T-helper 2 cell treated with Interferon-gamma antibody and Interleukin-4, amounts not matched to agents 5 μg/mL and 100 μg/mL, for 36 hours (primary cell): ENCODE measurements around the gene TAF1.
"Not testable (repeated sequence)": the region's sequence is repeated elsewhere in the genome, so short reads cannot be mapped to it uniquely, and the experiment has no call there.

Experiments
- DNase-seq: peaks from one replicate; pipeline ENCODE4 v3.0.0; 2021; ENCODE audit warnings: low spot score
- H3K27ac Mint-ChIP-seq: one replicate; pipeline ENCODE4 v1.8.0; 2021; ENCODE audit warnings: mild to moderate bottlenecking, mixed read lengths
- H3K27me3 Mint-ChIP-seq: one replicate; pipeline ENCODE4 v1.8.0; 2021; ENCODE audit warnings: low read depth, mixed read lengths
- H3K36me3 Mint-ChIP-seq: one replicate; pipeline ENCODE4 v1.8.0; 2021; ENCODE audit warnings: low read depth, mixed read lengths
- H3K4me1 Mint-ChIP-seq: one replicate; pipeline ENCODE4 v1.8.0; 2021; ENCODE audit warnings: low read depth, mixed read lengths
- H3K4me3 Mint-ChIP-seq: one replicate; pipeline ENCODE4 v1.8.0; 2022; ENCODE audit warnings: mild to moderate bottlenecking, moderate library complexity, mixed read lengths
- H3K9me3 Mint-ChIP-seq: one replicate; pipeline ENCODE4 v1.8.0; 2021; ENCODE audit warnings: mixed read lengths

TAF1 gene

DNA sequence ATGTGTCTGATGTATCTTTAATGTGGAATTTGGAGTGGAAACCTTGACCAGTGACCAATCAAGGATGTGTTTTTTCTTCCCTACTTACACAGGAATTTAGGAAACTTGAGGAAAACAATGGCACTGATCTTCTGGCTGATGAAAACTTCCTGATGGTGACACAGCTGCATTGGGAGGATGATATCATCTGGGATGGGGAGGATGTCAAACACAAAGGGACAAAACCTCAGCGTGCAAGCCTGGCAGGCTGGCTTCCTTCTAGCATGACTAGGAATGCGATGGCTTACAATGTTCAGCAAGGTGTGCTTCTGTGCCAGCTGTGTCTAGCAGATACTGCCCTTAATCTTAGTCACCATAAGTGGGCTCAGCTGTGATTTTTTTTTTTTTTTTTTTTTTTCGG is 12.6 kb downstream of the TAF1 start:
- Mint-ChIP-seq H3K36me3 (peaks cover 45% of the 10 kb centered on the region), H3K4me1 (no peaks in the 10 kb centered on the region)

DNA sequence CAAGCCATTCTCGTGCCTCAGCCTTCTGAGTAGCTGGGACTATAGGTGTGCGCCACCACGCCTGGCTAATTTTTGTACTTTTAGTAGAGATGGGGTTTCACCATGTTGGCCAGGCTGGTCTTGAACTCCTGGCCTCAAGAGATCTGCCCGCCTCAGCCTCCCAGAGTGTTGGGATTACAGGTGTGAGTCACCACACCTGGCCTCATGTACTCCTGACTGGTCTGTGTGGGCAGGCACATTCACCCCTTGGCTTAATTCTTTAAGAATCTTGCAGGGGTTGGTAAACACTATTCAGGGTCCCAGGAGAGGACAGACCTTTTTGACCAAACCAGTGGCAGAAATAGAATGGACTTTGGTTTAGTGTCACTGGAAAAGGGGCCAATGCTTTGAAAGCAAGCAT is 25.6 kb downstream of the TAF1 start:
- H3K4me1 Mint-ChIP-seq, H3K27ac Mint-ChIP-seq: not testable (repeated sequence)

More for the DNA sequence above, 12.6 kb downstream of the TAF1 start:
- Mint-ChIP-seq H3K27me3 (no peaks in the 10 kb centered on the region), H3K27ac (no peak overlapping the region), H3K4me3 (no peak overlapping the region), H3K9me3 (no peaks in the 10 kb centered on the region)
- DNase-seq: no peak

DNA sequence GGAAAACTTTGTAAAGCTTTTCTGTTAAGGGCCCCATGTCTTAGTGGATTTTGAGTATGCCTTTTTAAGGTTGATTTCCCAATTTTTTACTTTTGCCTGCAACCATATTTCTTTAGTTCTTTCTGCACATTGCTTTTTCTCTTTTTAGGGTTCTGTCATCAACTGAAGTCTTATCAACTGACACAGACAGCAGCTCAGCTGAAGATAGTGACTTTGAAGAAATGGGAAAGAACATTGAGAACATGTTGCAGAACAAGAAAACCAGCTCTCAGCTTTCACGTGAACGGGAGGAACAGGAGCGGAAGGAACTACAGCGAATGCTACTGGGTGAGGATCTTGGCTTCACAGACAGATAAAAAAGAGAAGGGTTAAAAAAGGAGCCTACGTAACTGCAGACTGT is 27.8 kb downstream of the TAF1 start:
- H3K36me3 Mint-ChIP-seq: peaks cover 56% of the 10 kb centered on the region
- no peaks in the 10 kb centered on the region for H3K9me3 Mint-ChIP-seq
- H3K4me1 Mint-ChIP-seq: no peaks in the 10 kb centered on the region
- H3K27ac Mint-ChIP-seq: no peak overlapping the region
- DNase-seq: no peak
- H3K4me3 Mint-ChIP-seq: no peak overlapping the region
- no peaks in the 10 kb centered on the region for H3K27me3 Mint-ChIP-seq

More for the DNA sequence above, 25.6 kb downstream of the TAF1 start:
- peaks cover 50% of the 10 kb centered on the region for H3K36me3 Mint-ChIP-seq
- not testable (repeated sequence) for H3K27me3 Mint-ChIP-seq, DNase-seq, H3K4me3 Mint-ChIP-seq, H3K9me3 Mint-ChIP-seq

DNA sequence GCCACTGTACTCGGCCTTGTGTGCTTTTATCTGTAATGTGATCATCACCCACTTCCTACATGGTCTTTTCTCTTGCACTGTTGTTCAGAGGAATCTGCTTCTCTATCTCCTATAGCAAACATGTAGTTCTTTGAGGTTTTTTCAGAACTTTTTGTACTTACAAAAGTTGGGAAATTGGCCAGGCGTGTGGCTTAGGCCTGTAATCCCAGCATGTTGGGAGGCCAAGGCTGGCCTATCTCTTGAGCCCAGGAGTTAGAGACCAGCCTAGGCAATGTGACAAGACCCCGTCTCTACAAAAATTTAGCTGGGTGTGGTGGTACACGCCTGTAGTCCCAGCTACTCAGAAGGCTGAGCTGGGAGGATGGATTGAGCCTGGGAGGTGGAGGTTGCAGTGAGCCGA is 30.4 kb downstream of the TAF1 start:
- peaks cover 47% of the 10 kb centered on the region for H3K36me3 Mint-ChIP-seq

DNA sequence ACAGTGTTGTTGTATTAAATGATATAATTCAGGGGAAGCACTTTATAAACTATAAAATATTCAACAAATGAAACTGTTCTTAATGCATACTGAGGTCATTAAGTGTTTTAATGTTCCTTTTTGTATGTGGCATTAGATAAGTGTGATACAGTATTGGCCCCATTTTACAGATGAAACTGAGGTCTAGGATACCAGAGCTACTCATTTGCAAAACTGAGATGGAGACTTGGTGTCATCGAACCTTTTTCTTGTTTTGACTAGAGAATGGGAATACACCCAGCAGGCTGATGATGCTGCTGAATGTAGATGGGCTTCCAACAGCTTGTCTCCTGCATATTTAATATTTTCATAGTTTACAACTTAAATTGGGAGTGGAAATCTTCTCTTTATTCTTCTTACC is 34.6 kb downstream of the TAF1 start:
- H3K27ac Mint-ChIP-seq: peak overlapping the region; percentile 55
- H3K27me3 Mint-ChIP-seq: no peaks in the 10 kb centered on the region
- H3K9me3 Mint-ChIP-seq: no peaks in the 10 kb centered on the region
- no peak overlapping the region for H3K4me3 Mint-ChIP-seq
- H3K36me3 Mint-ChIP-seq: peaks cover 33% of the 10 kb centered on the region
- DNase-seq: no peak
- no peaks in the 10 kb centered on the region for H3K4me1 Mint-ChIP-seq

More for the DNA sequence above, 30.4 kb downstream of the TAF1 start:
- Mint-ChIP-seq H3K4me1 (no peaks in the 10 kb centered on the region), H3K27ac (no peak overlapping the region), H3K4me3 (no peak overlapping the region), H3K9me3 (no peaks in the 10 kb centered on the region), H3K27me3 (no peaks in the 10 kb centered on the region)
- DNase-seq: no peak

DNA sequence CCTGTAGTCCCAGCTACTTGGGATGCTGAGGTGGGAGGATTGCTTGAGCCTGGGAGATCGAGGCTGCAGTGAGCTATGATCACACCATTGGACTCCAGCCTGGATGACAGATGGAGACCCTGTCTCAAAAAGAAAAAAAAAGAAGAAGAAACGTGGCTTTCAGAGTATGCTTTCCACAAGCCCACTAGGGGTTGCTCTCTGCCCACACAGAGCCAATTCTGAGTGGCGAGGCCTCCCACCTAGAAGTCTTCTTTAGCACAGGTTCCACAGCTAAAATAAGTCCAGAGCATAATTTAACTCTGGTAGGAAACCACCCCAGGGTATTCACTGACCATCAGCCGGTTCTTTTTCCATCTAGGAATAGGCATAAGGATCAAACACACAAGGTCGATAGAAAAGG is 50.1 kb downstream of the TAF1 start:
- not testable (repeated sequence) for H3K27ac Mint-ChIP-seq, H3K9me3 Mint-ChIP-seq, H3K4me1 Mint-ChIP-seq, H3K27me3 Mint-ChIP-seq, DNase-seq, H3K4me3 Mint-ChIP-seq
- H3K36me3 Mint-ChIP-seq: peaks cover 19% of the 10 kb centered on the region

DNA sequence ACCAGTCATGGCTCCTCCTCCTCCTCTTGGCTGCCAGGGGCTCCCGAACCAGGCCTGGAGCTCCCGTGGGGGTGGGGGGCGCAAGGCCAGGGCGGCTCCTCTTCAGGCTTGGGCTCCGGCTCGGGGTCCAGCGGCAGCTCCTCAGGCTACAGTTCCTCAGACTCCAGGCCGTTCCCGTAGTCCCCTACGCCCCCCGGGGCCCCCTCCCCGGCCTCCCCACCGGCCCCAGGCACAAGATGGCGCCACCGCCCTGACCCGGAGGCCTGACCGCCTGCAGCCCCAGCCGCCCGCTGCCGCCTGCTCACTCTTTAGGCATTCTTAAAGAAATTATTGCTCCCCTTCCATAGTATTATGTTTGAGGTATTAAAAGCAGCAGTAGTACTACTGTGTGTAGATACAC is 54.5 kb downstream of the TAF1 start:
- Mint-ChIP-seq H3K36me3 (peaks cover 24% of the 10 kb centered on the region), H3K4me1 (no peaks in the 10 kb centered on the region), H3K27ac (no peak overlapping the region), H3K4me3 (no peak overlapping the region), H3K9me3 (no peaks in the 10 kb centered on the region), H3K27me3 (no peaks in the 10 kb centered on the region)
- no peak for DNase-seq

DNA sequence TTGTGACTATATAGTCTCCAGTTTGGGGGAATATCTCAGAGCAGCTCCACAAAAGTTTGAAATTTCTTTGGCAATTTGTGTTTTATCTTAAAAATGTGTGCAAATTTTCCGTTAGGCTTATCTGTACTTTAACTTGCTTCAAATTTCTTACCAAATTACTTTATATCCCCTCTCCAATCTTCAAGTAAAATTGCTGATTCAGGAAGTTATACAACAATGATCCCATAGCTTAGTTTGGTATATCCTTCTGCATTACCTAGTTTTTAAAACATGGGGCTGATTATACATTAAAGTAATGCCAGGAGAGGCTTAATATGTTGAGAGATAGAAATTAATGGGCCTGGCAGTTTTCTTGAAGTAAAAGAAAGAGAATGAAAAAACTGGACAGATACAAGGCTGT is 66.6 kb downstream of the TAF1 start:
- H3K27ac Mint-ChIP-seq: no peak overlapping the region

DNA sequence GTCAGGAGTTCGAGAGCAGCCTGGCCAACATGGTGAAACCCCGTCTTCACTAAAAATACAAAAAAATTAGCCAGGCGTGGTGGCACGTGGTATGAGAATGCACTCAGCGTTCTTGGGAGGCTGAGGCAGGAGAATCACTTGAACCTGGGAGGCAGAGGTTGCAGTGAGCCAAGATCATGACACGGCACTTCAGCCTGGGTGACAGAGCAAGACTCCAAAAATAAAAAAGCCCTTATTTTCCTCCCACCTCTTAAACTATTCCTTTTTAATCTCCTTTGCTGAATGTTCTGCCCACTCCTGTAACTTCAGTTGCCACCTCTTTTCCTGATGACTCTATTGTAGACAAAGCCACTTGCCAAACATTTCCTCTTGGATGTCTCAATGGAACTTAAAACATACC is 72.6 kb downstream of the TAF1 start:
- H3K27me3 Mint-ChIP-seq: no peaks in the 10 kb centered on the region
- H3K9me3 Mint-ChIP-seq: no peaks in the 10 kb centered on the region
- H3K4me1 Mint-ChIP-seq: peaks cover 3% of the 10 kb centered on the region
- no peak for DNase-seq
- H3K4me3 Mint-ChIP-seq: no peak overlapping the region
- H3K36me3 Mint-ChIP-seq: peaks cover 34% of the 10 kb centered on the region
- H3K27ac Mint-ChIP-seq: peak overlapping the region; percentile 67

More for the DNA sequence above, 66.6 kb downstream of the TAF1 start:
- Mint-ChIP-seq H3K4me1 (no peaks in the 10 kb centered on the region), H3K4me3 (no peak overlapping the region), H3K27me3 (no peaks in the 10 kb centered on the region), H3K36me3 (peaks cover 24% of the 10 kb centered on the region), H3K9me3 (no peaks in the 10 kb centered on the region)
- DNase-seq: no peak

DNA sequence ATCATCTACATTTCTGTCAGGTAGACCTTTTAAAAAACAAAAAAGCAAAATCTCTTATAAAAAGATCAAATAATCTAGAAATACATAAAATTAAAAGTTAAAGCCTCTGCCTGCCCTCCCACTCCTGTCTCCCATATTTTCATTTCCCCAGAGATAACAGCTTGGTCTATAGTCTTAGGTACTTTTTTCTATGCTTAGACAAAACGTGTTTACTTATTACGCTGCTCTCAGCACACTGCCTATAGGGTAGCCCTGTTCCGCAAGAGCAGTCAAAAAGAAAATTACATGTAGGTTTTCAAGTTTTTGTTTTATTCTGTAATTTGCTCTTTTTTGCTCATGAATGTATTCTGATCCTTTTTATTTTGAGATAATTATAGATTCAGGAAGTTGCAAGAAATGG is 73.3 kb downstream of the TAF1 start:
- peaks cover 32% of the 10 kb centered on the region for H3K36me3 Mint-ChIP-seq
- DNase-seq: no peak
- no peak overlapping the region for H3K27ac Mint-ChIP-seq
- H3K4me3 Mint-ChIP-seq: no peak overlapping the region
- no peaks in the 10 kb centered on the region for H3K9me3 Mint-ChIP-seq
- H3K4me1 Mint-ChIP-seq: peaks cover 3% of the 10 kb centered on the region
- H3K27me3 Mint-ChIP-seq: no peaks in the 10 kb centered on the region

DNA sequence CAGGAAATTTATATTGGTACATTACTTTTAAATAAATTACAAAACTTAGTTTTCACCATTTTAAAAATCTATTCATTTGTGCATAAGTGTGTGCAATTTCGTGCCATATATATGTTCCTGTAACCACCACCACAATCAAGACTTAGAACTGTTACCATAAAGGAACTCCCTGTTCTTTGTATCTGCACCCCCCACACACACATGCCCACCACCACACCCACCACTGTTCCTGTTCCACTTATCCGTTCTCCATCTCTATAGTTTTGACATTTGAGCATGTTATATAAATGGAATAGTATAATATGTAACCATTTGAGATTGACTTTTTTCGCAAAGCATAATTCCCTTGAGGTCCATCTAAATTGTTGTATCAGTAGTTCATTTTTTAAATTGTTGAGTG is 73.7 kb downstream of the TAF1 start:
- Mint-ChIP-seq H3K4me1 (peaks cover 3% of the 10 kb centered on the region), H3K27ac (no peak overlapping the region), H3K4me3 (no peak overlapping the region), H3K27me3 (no peaks in the 10 kb centered on the region), H3K9me3 (no peaks in the 10 kb centered on the region), H3K36me3 (peaks cover 30% of the 10 kb centered on the region)
- no peak for DNase-seq

DNA sequence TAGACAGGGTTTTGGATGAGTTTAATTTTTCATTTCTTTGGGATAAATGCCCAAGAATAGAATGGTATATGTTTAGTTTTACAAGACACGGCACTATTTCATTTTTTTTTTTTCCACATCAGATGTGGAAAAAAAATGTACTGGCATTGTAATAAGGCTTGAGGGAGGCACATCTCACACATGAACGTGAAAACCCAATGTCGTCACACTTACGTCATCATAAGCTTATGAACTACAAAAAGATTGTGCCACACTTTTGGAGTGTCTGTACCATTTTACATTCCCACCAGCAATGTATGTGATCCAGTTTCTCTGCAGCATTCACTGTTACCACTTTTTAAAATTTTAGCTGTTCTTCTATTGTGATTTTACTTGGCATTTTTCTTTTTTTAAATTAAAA is 74.2 kb downstream of the TAF1 start:
- H3K27ac Mint-ChIP-seq: no peak overlapping the region
- no peak overlapping the region for H3K4me3 Mint-ChIP-seq
- peaks cover 32% of the 10 kb centered on the region for H3K36me3 Mint-ChIP-seq
- DNase-seq: no peak
- no peaks in the 10 kb centered on the region for H3K27me3 Mint-ChIP-seq
- H3K9me3 Mint-ChIP-seq: no peaks in the 10 kb centered on the region
- peaks cover 3% of the 10 kb centered on the region for H3K4me1 Mint-ChIP-seq

DNA sequence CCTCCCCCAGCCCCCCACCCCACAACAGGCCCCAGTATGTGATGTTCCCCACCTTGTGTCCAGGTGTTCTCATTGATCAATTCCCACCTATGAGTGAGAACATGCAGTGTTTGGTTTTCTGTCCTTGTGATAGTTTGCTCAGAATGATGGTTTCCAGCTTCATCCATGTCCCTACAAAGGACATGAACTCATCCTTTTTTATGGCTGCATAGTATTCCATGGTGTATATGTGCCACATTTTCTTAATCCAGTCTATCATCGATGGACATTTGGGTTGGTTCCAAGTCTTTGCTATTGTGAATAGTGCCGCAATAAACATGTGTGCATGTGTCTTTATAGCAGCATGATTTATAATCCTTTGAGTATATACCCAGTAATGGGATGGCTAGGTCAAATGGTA is 75.7 kb downstream of the TAF1 start:
- peaks cover 34% of the 10 kb centered on the region for H3K36me3 Mint-ChIP-seq
- H3K4me1 Mint-ChIP-seq, H3K4me3 Mint-ChIP-seq, DNase-seq, H3K9me3 Mint-ChIP-seq, H3K27ac Mint-ChIP-seq, H3K27me3 Mint-ChIP-seq: not testable (repeated sequence)

DNA sequence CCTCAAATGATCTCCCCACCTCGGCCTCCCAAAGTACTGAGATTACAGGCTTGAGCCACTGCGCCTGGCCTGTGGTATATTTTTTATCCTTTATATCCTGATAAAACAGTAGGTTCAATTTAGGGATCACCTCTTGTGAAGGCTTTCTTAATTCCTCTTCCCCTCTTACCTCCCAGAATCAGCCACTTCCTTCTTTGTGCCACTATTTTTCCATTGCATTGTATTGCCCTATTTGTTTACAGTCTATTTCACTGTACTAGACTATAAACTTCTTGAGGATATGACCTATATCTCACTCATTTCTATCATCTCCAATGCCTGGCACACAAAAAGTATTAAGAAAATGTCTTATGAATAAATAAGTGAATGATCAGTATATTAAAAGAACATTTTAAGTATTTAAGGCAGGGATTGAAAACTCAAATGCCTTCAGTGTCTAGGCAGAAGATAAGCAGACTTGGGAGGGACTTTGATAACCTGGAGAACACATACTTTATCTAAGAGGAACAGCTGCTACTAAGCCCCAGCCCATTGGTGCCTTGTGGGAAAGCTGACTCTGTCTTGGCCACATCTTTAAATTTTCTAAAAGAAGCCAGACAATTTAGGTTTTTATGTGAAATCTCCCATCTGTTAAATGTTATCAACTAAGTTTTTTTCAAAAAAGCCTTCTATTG is 84.4 kb downstream of the TAF1 start:
- no peak overlapping the region for H3K27ac Mint-ChIP-seq
- no peaks in the 10 kb centered on the region for H3K4me1 Mint-ChIP-seq
- peaks cover 11% of the 10 kb centered on the region for H3K36me3 Mint-ChIP-seq
- no peak overlapping the region for H3K4me3 Mint-ChIP-seq
- H3K27me3 Mint-ChIP-seq: no peaks in the 10 kb centered on the region
- no peak for DNase-seq
- H3K9me3 Mint-ChIP-seq: no peaks in the 10 kb centered on the region

DNA sequence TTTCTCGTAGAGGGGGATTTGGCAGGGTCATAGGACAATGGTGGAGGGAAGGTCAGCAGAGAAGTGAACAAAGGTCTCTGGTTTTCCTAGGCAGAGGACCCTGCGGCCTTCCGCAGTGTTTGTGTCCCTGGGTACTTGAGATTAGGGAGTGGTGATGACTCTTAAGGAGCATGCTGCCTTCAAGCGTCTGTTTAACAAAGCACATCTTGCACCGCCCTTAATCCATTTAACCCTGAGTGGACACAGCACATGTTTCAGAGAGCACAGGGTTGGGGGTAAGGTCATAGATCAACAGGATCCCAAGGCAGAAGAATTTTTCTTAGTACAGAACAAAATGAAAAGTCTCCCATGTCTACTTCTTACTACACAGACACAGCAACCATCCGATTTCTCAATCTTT is 85.4 kb downstream of the TAF1 start:
- not testable (repeated sequence) for H3K4me1 Mint-ChIP-seq, H3K27ac Mint-ChIP-seq, DNase-seq, H3K27me3 Mint-ChIP-seq, H3K9me3 Mint-ChIP-seq, H3K4me3 Mint-ChIP-seq
- peaks cover 17% of the 10 kb centered on the region for H3K36me3 Mint-ChIP-seq
